PC-9 (cell line): ENCODE results near the gene VRTN. TPM values are rescaled to one million over a fixed set of nuclear protein-coding genes. Genes with fewer than 3 reads are reported as not detected.

Experiments
- BruUV-seq: library from RNA; stranded (reverse); fragments of 400-500 nt; replicated peaks from 2 replicates; lab custom pipeline; 2021; lab: Mats Ljungman, UMichigan
- CTCF ChIA-PET: fragments of 300-600 bp; sonication (Branson Sonifier 250); formaldehyde crosslinking; loops from one replicate; lab custom pipeline; 2022; ENCODE audit warnings: antibody characterized with exemption; lab: Charles Lee
- POLR2A ChIA-PET: fragments of 300-600 bp; sonication (Branson Sonifier 250); formaldehyde crosslinking; loops from one replicate; lab custom pipeline; 2022; ENCODE audit warnings: antibody characterized with exemption; ENCODE audit not compliant: unreplicated experiment; lab: Charles Lee
- DNase-seq, 2 experiments: peaks; one replicate each; pipeline versions ENCODE4 v3.0.0 to v3.0.0-alpha.2; 2015 to 2022; ENCODE audit warnings: mixed read lengths in 1 of 2
- H2AFZ ChIP-seq: fragments of 200-600 bp; sonication (generic); 2 replicates; pipeline ENCODE4 v1.8.1; 2017; ENCODE audit warnings: antibody characterized with exemption
- H3F3A ChIP-seq: fragments of 200-600 bp; sonication (generic); 2 replicates; pipeline ENCODE4 v1.8.1; 2017; ENCODE audit warnings: antibody characterized with exemption, mild to moderate bottlenecking, low read depth; ENCODE audit not compliant: insufficient read depth
- H3K27ac ChIP-seq: fragments of 200-600 bp; sonication (generic); 2 replicates; pipeline ENCODE4 v1.6.1; 2016; ENCODE audit warnings: mixed run types
- H3K27me3 ChIP-seq: fragments of 200-600 bp; sonication (generic); 2 replicates; pipeline ENCODE4 v1.6.1; 2016; ENCODE audit warnings: low read depth, mixed run types; ENCODE audit not compliant: insufficient read depth
- H3K36me3 ChIP-seq: fragments of 200-600 bp; sonication (generic); 2 replicates; pipeline ENCODE4 v1.6.1; 2016; ENCODE audit warnings: low read depth, mixed run types
- H3K4me1 ChIP-seq: fragments of 200-600 bp; sonication (generic); replicated peaks from 2 replicates; pipeline ENCODE4 v1.6.1; 2016; ENCODE audit warnings: mixed run types; ENCODE audit not compliant: insufficient read depth
- H3K4me2 ChIP-seq: fragments of 200-600 bp; sonication (generic); 2 replicates; pipeline ENCODE4 v1.6.1; 2017; ENCODE audit warnings: mixed run types
- H3K4me3 ChIP-seq: fragments of 200-600 bp; sonication (generic); 2 replicates; pipeline ENCODE4 v1.6.1; 2016; ENCODE audit warnings: mixed run types
- H3K79me2 ChIP-seq: fragments of 200-600 bp; sonication (generic); 2 replicates; pipeline ENCODE4 v1.6.1; 2017; ENCODE audit warnings: low read depth, mixed run types
- H3K9me2 ChIP-seq: fragments of 200-600 bp; sonication (generic); 2 replicates; pipeline ENCODE4 v1.8.1; 2017; ENCODE audit warnings: mild to moderate bottlenecking; ENCODE audit not compliant: insufficient read depth
- H3K9me3 ChIP-seq: fragments of 200-600 bp; sonication (generic); 2 replicates; pipeline ENCODE4 v1.8.1; 2016; ENCODE audit warnings: low read depth; ENCODE audit not compliant: insufficient read depth
- H4K20me1 ChIP-seq: fragments of 200-600 bp; sonication (generic); 2 replicates; pipeline ENCODE4 v1.8.1; 2017; ENCODE audit not compliant: insufficient read depth
- CTCF ChIP-seq: fragments of 200-600 bp; sonication (generic); conservative IDR thresholded peaks from 2 replicates; pipeline ENCODE4 v1.6.1; 2017; ENCODE audit warnings: mixed run types, antibody characterized with exemption, mild to moderate bottlenecking, moderate library complexity
- EZH2 ChIP-seq: fragments of 200-600 bp; sonication (generic); IDR thresholded peaks from 2 replicates; pipeline ENCODE4 v1.8.0; 2017; ENCODE audit warnings: antibody characterized with exemption, low read depth
- intact Hi-C: fragments of 100-400 bp; cut with micrococcal nuclease; formaldehyde crosslinking; loops from one replicate; pipeline ENCODE4 v1.10.0; 2022; ENCODE audit not compliant: unreplicated experiment
- total RNA-seq: library from RNA; stranded (reverse); gene quantifications from 2 replicates; pipeline ENCODE4 v1.2.3, GENCODE V29; 2021

Gene VRTN
- total RNA-seq, 1 experiment from 2014 or later: not detected

- intact Hi-C loops: no loop called here
- Histone ChIP-seq H3K27me3 (no peaks in the 10 kb centered on the region), H2AFZ (no peak overlapping the region), H3K4me1 (no peaks in the 10 kb centered on the region), H3K27ac (no peak overlapping the region), H3K9me2 (no peaks in the 10 kb centered on the region), H3K4me3 (no peak overlapping the region), H4K20me1 (no peaks in the 10 kb centered on the region), H3F3A (no peaks in the 10 kb centered on the region), H3K4me2 (no peak overlapping the region), H3K79me2 (no peaks in the 10 kb centered on the region), H3K9me3 (no peaks in the 10 kb centered on the region), H3K36me3 (no peaks in the 10 kb centered on the region)
- CTCF ChIA-PET: interaction anchor here (0.6 kb wide), 1 partner anchor 138 kb away, joined by 3 read pairs; no protein-coding TSS in a partner anchor
- no TSS peak for BruUV-seq
- POLR2A ChIA-PET: interaction anchor here (0.6 kb wide), 1 partner anchor 147 kb away, joined by 3 read pairs; no protein-coding TSS in a partner anchor
- no peak for TF ChIP-seq EZH2
- no peak for TF ChIP-seq CTCF
- no peak for DNase-seq
These were observed 60.6 kb downstream of the VRTN start for GRCh38 chr14:74408870-74409269.

GRCh38 chr14:74409441-74409840 is 61.2 kb downstream of the VRTN start:
- Histone ChIP-seq H2AFZ (no peak overlapping the region), H3K27ac (no peak overlapping the region), H4K20me1 (no peaks in the 10 kb centered on the region), H3K9me2 (no peaks in the 10 kb centered on the region), H3K36me3 (no peaks in the 10 kb centered on the region), H3K4me2 (no peak overlapping the region), H3K79me2 (no peaks in the 10 kb centered on the region), H3K4me1 (no peaks in the 10 kb centered on the region; the same call in 1 of the 2 replicates), H3K9me3 (no peaks in the 10 kb centered on the region), H3K27me3 (no peaks in the 10 kb centered on the region), H3F3A (no peaks in the 10 kb centered on the region), H3K4me3 (no peak overlapping the region)
- no peak for TF ChIP-seq CTCF
- no peak for TF ChIP-seq EZH2
- intact Hi-C loops: no loop called here
- ChIA-PET CTCF (interaction anchor here (0.6 kb wide), 1 partner anchor 139 kb away, joined by 3 read pairs; no protein-coding TSS in a partner anchor), POLR2A (no interaction called here)
- DNase-seq: no peak
- no TSS peak for BruUV-seq

Other genes with a start within 250 kb of the VRTN start
- gene VSX2, start 109.0 kb upstream of the VRTN start, total RNA-seq: not detected in 2 replicates
- gene ABCD4, start 45.5 kb upstream of the VRTN start, total RNA-seq: 150 and 179 TPM in 2 replicates
- 0.38 and 0.52 TPM in 2 replicates for gene SYNDIG1L, start 77.7 kb downstream of the VRTN start, total RNA-seq
- gene NPC2, start 144.8 kb downstream of the VRTN start, total RNA-seq: 1,010 and 1,208 TPM in 2 replicates
- gene ISCA2, start 145.3 kb downstream of the VRTN start, total RNA-seq: 83.2 and 86.5 TPM in 2 replicates